Type B pancreatic cell (in vitro differentiated cells): Measurements from ENCODE around the gene IL2RA. TPM values are rescaled to one million over a fixed set of nuclear protein-coding genes. Genes with fewer than 3 reads are reported as not detected.

Source experiments
- DNase-seq: peaks from one replicate; pipeline ENCODE4 v3.0.0; 2021; ENCODE audit warnings: mixed read lengths; ENCODE audit not compliant: unreplicated experiment; ENCODE audit errors: extremely low spot score
- H3K27ac Mint-ChIP-seq: 2 replicates; pipeline ENCODE4 v1.8.0; 2021; ENCODE audit warnings: mild to moderate bottlenecking, mixed read lengths
- H3K27me3 Mint-ChIP-seq: 2 replicates; pipeline ENCODE4 v1.8.0; 2021; ENCODE audit warnings: mixed read lengths
- H3K36me3 Mint-ChIP-seq: 2 replicates; pipeline ENCODE4 v1.8.0; 2021; ENCODE audit warnings: mixed read lengths
- H3K4me1 Mint-ChIP-seq: one replicate; pipeline ENCODE4 v1.8.0; 2021; ENCODE audit warnings: mixed read lengths; ENCODE audit not compliant: unreplicated experiment
- H3K4me3 Mint-ChIP-seq: 2 replicates; pipeline ENCODE4 v1.8.0; 2021; ENCODE audit warnings: mild to moderate bottlenecking, mixed read lengths
- H3K9me3 Mint-ChIP-seq: 2 replicates; pipeline ENCODE4 v1.8.0; 2021; ENCODE audit warnings: mixed read lengths
- CTCF ChIP-seq: fragments of 200-600 bp; sonication (generic); conservative IDR thresholded peaks from 2 replicates; pipeline ENCODE4 v1.5.0; 2021; ENCODE audit warnings: antibody characterized with exemption, mild to moderate bottlenecking
- total RNA-seq: library from RNA; stranded (reverse); gene quantifications from 2 replicates; pipeline ENCODE4 v1.2.1, GENCODE V29; 2021; ENCODE audit warnings: low replicate concordance

The IL2RA gene
- total RNA-seq, 1 donor from 2014 or later = not detected

- DNase-seq = no peak
- H3K27ac Mint-ChIP-seq = no peak overlapping the region
- TF ChIP-seq CTCF = no peak
- no peaks in the 10 kb centered on the region for H3K9me3 Mint-ChIP-seq
- peaks cover 39% of the 10 kb centered on the region for H3K27me3 Mint-ChIP-seq
- H3K4me3 Mint-ChIP-seq = no peak overlapping the region
- no peaks in the 10 kb centered on the region for H3K4me1 Mint-ChIP-seq
- H3K36me3 Mint-ChIP-seq = no peaks in the 10 kb centered on the region
Measured at GRCh38 chr10:6077071-6077675, 15.0 kb upstream of the IL2RA start.

GRCh38 chr10:6074489-6075301 is 12.5 kb upstream of the IL2RA start:
- no peaks in the 10 kb centered on the region for H3K36me3 Mint-ChIP-seq
- H3K4me1 Mint-ChIP-seq = no peaks in the 10 kb centered on the region
- H3K4me3 Mint-ChIP-seq = no peak overlapping the region
- H3K27me3 Mint-ChIP-seq = peaks cover 44% of the 10 kb centered on the region
- H3K27ac Mint-ChIP-seq = no peak overlapping the region
- no peak for TF ChIP-seq CTCF
- no peaks in the 10 kb centered on the region for H3K9me3 Mint-ChIP-seq
- DNase-seq = no peak

- Mint-ChIP-seq H3K4me1 (no peaks in the 10 kb centered on the region), H3K36me3 (no peaks in the 10 kb centered on the region), H3K9me3 (no peaks in the 10 kb centered on the region), H3K4me3 (no peak overlapping the region), H3K27ac (no peak overlapping the region), H3K27me3 (peaks cover 47% of the 10 kb centered on the region)
- no peak for TF ChIP-seq CTCF
- DNase-seq = no peak
Measured at GRCh38 chr10:6072215-6072934, 10.2 kb upstream of the IL2RA start.

- Mint-ChIP-seq H3K4me1 (no peaks in the 10 kb centered on the region), H3K4me3 (no peak overlapping the region)
Measured at GRCh38 chr10:6071181-6072175, 9.3 kb upstream of the IL2RA start.

More at GRCh38 chr10:6071181-6072175, 9.3 kb upstream of the IL2RA start:
- peaks cover 42% of the 10 kb centered on the region for H3K27me3 Mint-ChIP-seq
- H3K9me3 Mint-ChIP-seq = no peaks in the 10 kb centered on the region
- H3K36me3 Mint-ChIP-seq = no peaks in the 10 kb centered on the region
- no peak for DNase-seq
- H3K27ac Mint-ChIP-seq = no peak overlapping the region
- no peak for TF ChIP-seq CTCF
